HG03159 (cell line): ENCODE results near the gene ADAMTSL2.
"Not testable (repeated sequence)": the region's sequence is repeated elsewhere in the genome, so short reads cannot be mapped to it uniquely, and the experiment has no call there.

ENCODE experiments used
- ATAC-seq: cut with Tn5 transposase; IDR thresholded peaks from one replicate; pipeline ENCODE4 v1.9.1; 2021; ENCODE audit warnings: mild to moderate bottlenecking, moderate library complexity; ENCODE audit not compliant: unreplicated experiment

Gene ADAMTSL2

GRCh38 chr9:133553973-133554713 lies 19.6 kb downstream of the ADAMTSL2 start:
- no peak for ATAC-seq

DNA sequence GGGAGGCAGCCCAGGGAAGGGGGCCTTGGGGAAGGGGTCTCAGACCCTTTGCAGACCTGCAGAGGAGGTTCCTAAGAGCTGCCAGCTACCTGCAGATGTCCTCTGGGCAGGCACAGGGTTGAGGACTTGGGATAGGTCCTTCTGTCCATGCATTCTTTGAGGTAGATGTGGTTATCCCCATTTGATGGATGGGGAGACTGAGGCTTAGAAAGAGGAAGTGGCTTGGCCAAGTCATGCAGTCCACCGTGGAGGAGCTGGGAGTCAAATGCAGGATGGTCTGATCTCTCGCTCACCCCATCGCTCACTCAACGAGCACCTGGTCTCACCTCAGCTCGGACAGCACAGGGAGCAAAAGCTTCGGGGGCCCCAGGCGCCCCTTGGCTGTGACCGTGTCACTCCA lies 20.2 kb downstream of the ADAMTSL2 start:
- ATAC-seq = no peak

DNA sequence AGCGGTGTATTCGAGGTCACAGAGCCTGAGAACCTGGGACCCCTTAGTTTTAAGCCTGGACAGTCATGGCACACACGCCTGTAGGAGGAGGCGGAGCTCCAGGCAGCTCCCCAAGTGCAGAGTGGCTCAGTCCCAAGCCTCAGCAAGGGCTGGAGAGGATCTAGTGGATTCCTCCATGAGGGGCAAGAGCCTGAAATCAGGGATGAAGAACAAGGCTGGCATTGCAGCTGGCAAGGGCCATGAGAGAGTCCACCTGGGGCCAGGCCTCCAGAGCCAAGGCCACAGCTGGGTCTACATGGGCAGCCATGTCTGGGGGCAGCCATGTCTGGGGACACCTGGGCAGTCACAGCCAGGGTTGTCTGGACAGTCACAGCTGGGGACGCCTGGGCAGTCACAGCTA lies 21.9 kb downstream of the ADAMTSL2 start:
- no peak for ATAC-seq

DNA sequence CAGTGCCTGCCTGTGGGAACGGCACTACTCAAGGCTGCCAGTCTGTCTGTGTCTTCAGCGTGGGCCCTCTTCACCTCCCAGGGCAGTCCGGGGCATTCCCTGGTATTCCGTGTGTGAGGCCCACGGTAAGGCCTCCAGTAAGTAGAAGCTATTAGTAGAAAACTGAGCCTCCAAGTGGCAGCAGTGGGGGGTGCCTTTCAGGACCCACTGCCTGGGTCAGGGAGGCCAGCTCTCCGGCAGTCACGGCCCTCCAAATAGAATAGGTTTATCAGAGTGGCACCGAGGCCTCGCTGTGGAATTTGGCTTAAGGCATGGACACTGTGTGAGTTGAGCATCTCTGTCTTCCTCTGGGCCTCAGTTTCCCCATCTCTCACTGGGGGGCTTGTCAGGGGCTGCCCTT lies 23.1 kb downstream of the ADAMTSL2 start:
- no peak for ATAC-seq

DNA sequence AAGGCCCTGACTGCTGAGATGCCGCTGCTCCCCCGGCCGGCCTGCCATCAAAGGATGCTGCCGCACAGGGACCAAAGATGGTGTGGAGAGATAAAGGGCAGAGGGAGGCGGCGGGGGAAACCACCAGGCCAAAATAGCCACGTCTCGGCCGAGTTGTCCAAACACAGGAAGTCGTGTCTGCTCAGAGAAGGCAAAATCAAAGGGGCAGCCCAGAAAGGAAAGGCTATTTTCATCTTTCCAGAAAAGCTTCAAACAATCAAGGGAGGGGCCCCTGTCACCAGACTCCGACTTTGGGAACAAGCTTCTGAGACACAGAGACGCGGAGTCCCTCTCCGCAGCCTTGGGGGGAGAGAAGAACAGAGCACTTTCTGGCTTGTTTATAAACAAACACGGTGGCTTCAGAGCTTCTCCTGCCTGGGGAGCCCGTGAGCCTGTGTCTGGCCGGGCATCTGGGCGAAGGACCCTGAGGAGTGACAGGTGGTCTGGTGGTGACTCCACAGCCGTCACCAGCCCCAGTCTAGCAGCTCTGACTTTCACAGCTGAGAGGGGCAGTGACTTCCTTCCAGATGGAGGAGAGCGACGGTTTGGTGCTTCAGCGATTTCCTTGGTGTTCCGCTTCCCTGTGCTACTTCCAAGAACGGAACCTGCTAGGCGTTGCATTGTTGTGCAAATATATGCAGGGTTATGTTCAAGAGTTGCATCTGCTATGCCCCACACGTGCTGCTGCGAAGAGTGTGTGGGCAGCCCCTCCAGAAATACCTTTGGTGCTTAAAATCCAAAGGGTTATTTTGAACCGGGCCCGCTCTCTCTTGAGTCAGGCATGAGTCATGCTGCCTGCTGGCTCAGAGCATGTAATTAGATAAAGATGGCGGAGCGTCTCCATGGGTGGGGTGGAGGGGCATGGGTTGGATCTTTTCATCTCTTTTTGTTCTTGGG lies 24.0 kb downstream of the ADAMTSL2 start:
- ATAC-seq = no peak

DNA sequence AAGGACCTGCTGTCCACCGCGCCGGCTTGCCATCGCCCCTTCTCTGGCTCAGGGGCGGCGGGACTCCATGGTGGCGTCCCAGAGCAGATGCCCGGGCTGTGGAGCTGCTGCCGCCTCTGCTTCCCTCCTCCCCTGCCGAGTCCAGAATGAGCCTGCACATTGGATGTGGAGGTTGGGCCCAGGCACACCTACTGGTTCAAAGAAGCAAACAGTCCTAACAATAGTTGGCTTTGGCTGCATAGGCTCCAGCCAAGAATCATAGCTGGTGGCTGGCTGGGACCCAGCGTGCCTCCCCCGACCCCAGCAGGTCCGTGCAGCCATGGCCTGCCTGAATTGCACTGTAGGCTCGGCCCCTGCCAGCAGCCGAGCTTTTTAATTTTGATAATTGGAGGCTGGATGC lies 25.8 kb downstream of the ADAMTSL2 start:
- no peak for ATAC-seq

DNA sequence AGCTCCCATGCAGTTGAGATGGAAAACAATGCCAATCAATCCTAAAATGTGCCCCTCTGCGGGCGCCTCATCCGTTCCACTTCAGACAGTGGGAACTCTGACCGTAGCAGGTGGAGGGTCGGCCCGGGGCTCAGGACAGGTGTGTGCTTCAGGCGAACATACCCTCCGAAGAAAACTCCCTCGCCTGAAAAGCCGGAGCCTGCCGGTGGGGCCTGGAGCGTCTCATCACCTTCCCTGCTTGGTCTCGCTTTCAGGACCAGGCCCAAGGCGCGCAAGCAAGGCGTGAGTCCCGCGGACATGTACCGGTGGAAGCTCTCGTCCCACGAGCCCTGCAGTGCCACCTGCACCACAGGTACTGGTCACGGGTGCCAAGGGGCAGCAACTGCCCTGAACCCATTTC lies 26.4 kb downstream of the ADAMTSL2 start:
- no peak for ATAC-seq

DNA sequence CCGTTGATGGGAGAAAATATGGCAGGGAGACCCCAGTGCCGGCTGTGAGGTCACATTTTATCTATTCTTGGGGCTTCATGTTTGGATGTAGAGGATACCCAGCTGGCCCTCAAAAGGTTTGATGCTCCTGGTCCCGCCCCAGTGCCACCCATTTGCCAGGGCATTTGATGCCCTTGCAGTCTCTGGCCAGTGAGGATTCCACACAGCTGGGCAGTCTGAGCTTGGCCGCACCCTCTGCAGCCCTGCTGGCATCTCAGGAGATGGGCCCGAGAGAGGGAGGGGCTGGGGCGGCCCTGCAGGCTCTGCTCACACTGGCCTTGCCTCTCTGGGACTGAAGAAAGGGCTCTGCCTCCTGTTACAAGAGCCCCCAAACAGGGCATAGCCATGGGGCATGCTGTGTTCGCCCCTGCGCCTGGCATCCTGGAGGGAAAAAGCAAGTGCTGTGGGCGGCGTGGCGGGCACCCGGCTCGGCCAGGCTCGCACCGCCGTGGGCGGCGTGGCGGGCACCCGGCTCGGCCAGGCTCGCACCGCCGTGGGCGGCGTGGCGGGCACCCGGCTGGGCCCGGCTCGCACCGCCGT lies 27.6 kb downstream of the ADAMTSL2 start:
- no peak for ATAC-seq

GRCh38 chr9:133562611-133563290 lies 28.2 kb downstream of the ADAMTSL2 start:
- ATAC-seq = no peak

- no peak for ATAC-seq
These were observed 28.8 kb downstream of the ADAMTSL2 start for GRCh38 chr9:133563291-133563796.

GRCh38 chr9:133563814-133564213 lies 29.3 kb downstream of the ADAMTSL2 start:
- not testable (repeated sequence) for ATAC-seq

- ATAC-seq = no peak
These were observed 30.1 kb downstream of the ADAMTSL2 start for GRCh38 chr9:133564451-133565116.

DNA sequence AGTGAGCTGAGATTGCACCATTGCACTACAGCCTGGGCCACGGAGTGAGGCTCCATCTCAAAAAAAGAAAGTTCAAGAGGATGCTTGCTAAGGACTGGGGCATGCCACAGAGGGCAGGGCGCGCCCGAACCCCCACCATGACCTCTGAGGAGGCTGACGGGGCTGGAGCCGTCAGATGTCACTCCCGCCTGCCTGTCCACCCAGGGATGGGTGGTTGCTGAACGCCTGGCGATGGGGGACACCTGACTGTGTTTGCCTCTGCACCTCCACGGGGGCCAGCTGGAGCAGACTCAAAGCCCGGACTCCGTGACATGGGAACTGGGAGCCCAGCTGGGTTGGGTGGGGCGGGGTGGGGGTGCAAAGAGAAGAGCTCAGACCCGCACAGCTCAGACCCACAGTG lies 31.9 kb downstream of the ADAMTSL2 start:
- ATAC-seq = no peak

DNA sequence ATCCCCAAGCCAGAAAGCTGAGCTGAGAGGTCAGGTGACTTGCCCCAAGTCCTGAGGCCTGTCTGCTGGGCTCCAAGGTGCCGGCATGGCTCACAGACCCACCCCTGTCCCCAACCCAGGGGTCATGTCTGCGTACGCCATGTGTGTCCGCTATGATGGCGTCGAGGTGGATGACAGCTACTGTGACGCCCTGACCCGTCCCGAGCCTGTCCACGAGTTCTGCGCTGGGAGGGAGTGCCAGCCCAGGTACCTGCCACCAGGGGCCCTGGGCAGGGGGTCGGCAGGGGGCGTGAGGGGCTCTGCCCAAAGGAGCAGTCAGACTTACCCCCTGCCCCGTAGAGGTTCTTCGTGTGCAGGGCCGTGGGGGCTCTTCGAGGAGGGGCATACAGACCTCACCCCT lies 32.3 kb downstream of the ADAMTSL2 start:
- no peak for ATAC-seq

GRCh38 chr9:133568186-133568585 lies 33.7 kb downstream of the ADAMTSL2 start:
- no peak for ATAC-seq

- ATAC-seq = no peak
These were observed 34.7 kb downstream of the ADAMTSL2 start for GRCh38 chr9:133569121-133569785.

DNA sequence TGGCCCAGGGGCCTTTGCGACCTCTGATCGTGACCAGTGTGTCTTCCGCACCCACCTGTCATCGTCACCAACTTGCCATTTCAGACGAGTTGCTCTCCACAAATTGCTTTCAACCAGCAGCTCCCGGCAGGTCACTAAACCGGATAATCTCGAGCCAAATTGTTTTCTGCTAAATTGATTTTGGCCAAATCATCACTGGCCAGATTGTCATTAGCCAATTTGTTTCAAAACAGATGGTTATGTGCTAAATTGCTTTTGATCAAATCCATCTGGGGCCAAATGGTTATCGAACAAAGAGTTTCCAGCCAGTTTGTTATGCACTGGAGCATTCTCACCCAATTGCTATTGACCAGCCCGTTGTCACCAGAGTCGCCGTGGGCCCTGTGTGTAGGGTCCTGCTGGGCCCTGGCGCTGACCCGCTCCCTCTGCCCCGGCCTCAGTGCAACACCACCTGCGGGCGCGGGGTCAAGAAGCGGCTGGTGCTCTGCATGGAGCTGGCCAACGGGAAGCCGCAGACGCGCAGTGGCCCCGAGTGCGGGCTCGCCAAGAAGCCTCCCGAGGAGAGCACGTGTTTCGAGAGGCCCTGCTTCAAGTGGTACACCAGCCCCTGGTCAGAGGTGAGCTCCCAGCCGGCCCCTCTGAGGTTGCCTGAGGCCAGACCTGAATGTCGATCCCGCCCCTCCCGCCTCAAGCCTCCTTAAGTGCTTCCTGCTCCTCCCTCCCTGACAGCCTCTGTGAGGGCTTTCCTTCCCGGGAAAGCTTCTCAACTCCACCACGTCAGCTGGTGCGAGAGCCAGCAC lies 35.6 kb downstream of the ADAMTSL2 start:
- ATAC-seq = no peak

GRCh38 chr9:133570691-133571080 lies 36.2 kb downstream of the ADAMTSL2 start:
- ATAC-seq = no peak

GRCh38 chr9:133571391-133571890 lies 36.9 kb downstream of the ADAMTSL2 start:
- no peak for ATAC-seq
